DMS153 treated with DMSO at 0.1 percent for 48 hours (cell line): Measurements from ENCODE around the gene CCT3.
"Not testable (repeated sequence)": the region's sequence is repeated elsewhere in the genome, so short reads cannot be mapped to it uniquely, and the experiment has no call there.

Experiments used
- DNase-seq: peaks from one replicate; lab custom pipeline; 2025; ENCODE audit not compliant: unreplicated experiment; lab: John Stamatoyannopoulos, UW

CCT3 gene

DNA sequence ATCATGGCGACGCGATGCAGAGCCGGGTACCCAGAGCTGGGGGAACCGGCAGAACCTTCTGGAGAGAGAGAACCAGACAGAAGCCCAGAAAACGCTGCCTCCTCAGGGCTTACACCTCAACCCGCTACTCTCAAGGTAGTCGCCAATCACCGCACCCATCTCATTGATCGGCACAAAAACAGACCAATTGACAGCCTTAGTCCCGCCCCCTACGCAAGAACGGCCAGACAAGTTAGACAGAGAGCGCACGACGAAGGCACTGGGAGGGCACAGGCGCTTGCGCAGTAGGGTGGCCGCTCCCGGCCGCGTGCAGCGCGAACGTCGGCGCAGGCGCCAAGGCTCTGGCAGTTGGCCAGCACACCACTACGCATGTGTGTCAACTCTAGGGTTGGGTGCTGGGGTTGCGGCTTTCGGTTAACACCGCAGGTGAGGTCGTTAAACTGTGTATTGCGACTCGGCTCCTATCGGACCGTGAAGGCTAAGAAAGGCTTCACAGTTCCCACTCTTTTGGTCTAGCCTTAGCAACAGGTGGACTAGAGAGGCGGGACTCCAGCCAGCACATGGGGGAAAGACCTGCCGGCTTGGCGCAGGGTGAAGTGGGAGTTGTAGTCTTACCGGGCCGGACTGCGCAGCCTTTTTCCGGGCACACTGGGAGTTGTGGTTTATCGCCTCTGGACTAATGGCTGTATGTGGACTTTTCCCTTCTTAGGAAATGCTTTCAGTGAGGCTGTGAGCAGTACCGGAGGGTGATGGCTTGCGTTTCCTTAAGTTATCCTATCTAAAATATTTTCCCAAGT lies at the start of gene CCT3, which contains the start of gene TSACC:
Gene CCT3 (minus strand): TSS at position 113 of the 797 bp plus-strand sequence. CDS start 108 bp downstream, at position 5.
Gene TSACC (plus strand): TSS at position 347 of the 797 bp plus-strand sequence. CDS start 1,232 bp downstream, outside the sequence.
- DNase-seq, result peak; percentile 100

- no peak for DNase-seq
Measured at GRCh38 chr1:156387870-156388173, 49.7 kb upstream of the CCT3 start.

DNA sequence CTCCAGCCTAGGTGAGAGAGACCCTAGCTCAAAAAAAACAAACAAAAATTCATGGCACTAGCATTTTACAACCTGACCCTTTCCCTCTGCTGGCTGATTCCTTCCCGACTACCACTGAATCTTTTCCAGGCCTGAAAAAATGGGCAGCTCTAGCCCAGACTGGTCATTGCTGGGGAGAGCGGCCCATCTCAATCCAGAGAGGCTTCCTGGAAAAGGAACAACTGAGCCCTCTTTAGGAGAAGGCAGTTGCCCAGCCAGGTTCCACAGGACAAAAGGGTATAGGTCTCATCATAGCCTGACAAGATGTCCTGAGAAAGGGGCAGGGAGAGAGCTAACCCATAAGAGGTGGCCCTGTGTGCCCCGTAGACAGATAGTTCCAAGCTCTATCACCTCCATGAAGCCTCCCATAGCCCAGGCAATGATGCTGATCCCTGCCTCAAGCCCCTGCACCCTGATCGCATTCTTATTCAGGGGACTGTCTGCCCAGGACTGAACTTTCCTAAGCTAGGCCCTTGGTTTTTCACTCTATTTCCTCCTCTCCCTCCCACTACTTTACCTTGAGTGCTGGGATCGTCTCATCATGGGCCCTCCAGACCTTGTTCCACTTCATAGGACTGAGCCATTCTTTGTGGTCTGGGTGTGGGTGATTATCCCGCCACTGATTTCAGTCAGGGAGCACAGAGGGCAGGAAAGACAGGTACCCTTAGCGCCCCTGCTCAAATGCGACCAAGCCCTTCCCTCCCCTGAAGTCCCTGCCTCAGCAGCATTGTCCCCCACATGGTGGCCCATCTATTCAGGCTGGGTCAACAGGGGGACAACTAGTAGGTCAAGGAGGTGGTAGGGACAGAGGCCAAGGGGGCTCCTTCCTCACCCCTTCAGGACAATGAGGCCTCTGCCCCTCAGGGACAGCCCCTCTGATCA lies 49.1 kb upstream of the CCT3 start:
- no peak for DNase-seq

- no peak for DNase-seq
Measured at GRCh38 chr1:156386134-156386901, 48.2 kb upstream of the CCT3 start.

DNA sequence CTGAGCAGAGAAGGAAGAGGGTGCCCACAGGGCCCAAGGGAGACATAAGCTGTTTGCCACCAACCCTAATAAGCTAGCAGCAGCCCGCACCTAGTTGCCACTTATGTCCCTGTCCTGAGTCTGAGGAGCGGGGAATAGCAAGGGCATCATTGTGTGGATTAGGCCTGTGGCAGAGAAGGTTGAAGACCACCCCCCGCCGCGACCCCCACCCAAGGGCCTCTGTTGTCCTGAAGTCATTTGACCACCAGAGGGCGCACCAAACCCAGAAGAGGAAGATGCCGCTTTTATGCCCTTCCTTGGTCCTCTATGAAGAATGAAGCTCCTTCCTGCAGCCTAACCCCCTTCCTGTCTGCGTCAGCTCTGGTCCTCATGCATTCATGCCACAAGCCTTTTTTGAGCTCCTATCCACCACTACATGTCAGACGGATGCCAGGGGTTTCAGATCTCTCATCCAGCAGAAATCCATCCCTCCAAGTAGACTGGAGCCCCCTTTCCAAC lies 47.5 kb upstream of the CCT3 start:
- DNase-seq, result peak; percentile 81

- DNase-seq, result no peak
Measured at GRCh38 chr1:156384658-156385057, 46.6 kb upstream of the CCT3 start.

DNA sequence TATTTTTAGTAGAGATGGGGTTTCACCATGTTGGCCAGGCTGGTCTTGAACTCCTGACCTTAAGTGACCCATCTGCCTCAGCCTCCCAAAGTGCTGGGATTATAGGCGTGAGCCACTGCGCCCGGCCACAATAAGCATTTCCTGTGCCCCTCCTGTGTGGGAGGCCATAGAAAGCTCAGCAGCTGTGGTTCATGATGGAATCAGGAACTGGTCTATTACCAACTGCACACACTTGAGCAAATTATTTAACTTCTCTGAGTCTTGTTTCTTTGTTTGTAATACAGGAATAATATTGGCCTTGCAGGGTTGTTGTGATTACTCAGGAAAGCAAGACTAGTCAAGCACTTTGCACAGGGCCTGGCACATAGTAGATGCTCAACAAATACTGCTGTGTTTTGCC lies 45.9 kb upstream of the CCT3 start:
- no peak for DNase-seq

- DNase-seq, result peak; percentile 32
Measured at GRCh38 chr1:156383023-156383422, 44.9 kb upstream of the CCT3 start.

GRCh38 chr1:156382561-156382960 lies 44.5 kb upstream of the CCT3 start:
- no peak for DNase-seq

GRCh38 chr1:156379420-156380165 lies 41.5 kb upstream of the CCT3 start:
- DNase-seq, result no peak

DNA sequence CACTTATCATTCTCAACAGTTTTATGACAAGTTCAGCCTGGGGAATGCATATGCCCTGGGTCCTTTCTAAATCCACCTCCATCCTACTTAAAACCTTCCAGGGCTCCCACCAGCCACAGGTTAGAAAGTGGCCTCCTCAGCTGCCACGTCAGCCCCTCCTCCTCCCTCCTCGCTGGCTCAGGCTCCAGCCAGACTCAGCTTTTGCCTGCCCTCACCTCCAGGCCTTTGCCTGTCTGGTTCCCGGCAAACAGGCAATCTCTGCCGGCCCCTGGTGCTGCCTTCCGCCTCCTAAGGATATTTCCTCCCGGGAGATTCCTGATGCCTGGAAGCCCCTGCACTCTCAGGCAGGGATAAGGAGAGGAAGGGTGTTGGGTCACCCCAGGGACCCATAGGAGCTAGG lies 40.5 kb upstream of the CCT3 start:
- no peak for DNase-seq

DNA sequence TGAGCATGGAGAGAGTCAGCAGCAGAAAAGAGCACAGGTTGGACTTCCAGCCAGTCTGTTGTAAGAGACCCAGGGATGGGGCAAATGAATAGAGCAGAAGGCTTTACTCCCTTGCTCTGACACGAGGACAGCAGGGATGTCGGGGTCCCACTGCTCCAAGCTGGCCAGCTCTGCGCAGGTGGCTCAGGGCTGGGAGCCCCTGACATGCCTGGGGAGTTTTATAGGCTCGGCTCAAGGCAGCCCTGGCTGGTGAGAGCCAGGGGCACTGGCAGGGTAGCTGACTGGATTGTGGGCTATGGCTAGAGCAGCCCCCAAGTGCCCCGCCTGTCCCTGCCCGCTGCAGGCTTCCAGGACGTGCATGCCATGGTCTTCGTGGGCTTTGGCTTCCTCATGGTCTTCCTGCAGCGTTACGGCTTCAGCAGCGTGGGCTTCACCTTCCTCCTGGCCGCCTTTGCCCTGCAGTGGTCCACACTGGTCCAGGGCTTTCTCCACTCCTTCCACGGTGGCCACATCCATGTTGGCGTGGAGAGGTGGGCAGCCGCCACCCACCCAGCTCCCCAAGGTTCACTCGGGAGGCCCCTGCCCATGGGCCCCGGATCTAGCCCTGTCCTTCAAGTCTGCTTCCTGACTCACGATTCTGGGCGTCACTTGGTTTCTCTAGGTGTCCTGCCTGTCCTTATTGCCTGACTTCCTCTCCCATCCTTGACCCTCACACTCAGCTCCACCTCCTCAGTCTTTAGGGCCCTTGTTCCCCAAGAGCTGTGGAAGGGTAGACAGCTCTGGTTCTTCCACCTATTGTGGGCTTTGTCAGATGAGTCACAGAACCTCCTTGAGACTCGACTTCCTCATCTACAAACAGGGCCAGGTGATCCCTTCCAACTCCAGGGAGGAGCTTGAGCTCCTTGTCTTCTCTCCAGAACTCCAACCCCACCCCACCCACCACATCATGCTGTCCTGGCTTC lies 39.1 kb upstream of the CCT3 start:
- DNase-seq, result no peak

GRCh38 chr1:156376146-156376545 lies 38.1 kb upstream of the CCT3 start:
- DNase-seq, result no peak

GRCh38 chr1:156373546-156373945 lies 35.5 kb upstream of the CCT3 start:
- no peak for DNase-seq

- DNase-seq, result no peak
Measured at GRCh38 chr1:156372876-156373275, 34.8 kb upstream of the CCT3 start.

DNA sequence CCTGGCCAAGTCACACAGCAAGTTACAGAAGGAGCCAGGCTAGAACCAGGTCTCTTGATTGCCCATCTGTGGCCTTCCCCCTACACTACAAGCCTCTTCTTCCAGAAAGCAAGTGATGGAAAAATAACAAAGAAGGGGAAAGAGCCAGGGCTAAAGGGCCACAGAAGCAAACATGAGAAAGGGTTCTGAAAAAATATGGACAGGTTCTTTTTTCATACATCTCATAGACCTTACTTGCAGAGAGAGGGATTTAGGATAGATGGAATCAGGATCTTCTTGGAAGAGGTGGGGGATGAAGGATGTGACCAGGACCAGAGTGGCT lies 34.1 kb upstream of the CCT3 start:
- no peak for DNase-seq

GRCh38 chr1:156371553-156372264 lies 33.6 kb upstream of the CCT3 start:
- DNase-seq, result no peak

- DNase-seq, result not testable (repeated sequence)
Measured at GRCh38 chr1:156369685-156370286, 31.7 kb upstream of the CCT3 start.
